ENCODE measurements around the gene TRMT2A. TPM values are rescaled to one million over a fixed set of nuclear protein-coding genes. Genes with fewer than 3 reads are reported as not detected.

Gene TRMT2A
- total RNA-seq, 5 donors from 2014 or later (not counting 1 experiment from before 2014, with no cell fraction given): 87.6 to 136 (median 123) TPM

DNA sequence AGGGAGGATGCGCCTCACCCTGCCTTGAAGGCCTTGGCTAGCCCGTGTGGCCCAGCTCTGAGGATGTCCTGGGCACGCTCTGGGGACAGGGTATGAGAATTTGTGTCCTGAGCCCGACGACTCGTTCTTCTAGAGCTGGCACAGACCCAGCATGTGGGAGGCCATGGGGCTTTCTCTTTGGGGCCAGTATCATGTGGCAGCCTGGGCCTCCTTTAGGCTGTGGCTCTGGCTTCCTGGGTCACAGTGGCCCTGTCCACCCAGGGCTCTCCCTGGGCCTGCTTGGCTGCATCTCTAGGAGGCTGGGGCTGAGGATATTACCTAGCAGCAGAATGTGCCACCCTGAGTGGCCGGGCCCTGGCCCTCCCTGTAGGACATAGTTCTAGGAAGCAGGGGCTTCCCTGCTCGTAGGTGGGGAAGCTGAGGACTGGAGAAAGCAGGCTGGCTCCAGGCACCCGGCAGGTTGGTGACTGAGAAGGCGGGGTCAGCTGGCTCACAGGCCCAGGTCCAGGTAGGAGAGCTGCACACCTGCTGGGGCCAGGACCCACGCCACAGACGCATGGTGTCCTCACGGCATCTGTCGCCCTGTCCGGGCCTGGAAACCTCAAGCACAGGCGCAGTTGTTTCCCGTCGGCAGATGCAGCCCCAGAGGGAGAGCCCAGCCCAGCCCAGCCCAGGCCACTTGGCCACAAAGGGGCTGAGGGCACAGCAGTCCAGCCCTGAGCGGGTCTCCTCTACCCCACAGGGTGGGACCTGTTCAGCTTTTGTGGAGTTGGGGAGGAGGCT, 27.0 kb upstream of the TRMT2A start:
- H3K36me3 ChIP-seq (ENCODE audit: control insufficient read depth in 2 of 2, extremely low read depth in 1 of 2, insufficient read depth in 1 of 2, low read length in 1 of 2): peaks cover 8 to 14% of the 10 kb centered on the region in 2 donors

GRCh38 chr22:20142711-20143621, 25.9 kb upstream of the TRMT2A start:
- peaks cover 8 to 14% of the 10 kb centered on the region in 2 donors for H3K36me3 ChIP-seq (ENCODE audit: control insufficient read depth in 2 of 2, extremely low read depth in 1 of 2, insufficient read depth in 1 of 2, low read length in 1 of 2)
- ChIA-PET POLR2A (no interaction called here), CTCF (no interaction called here)
- no peak overlapping the region for H3K27ac Mint-ChIP-seq
- no peaks in the 10 kb centered on the region for H3K27me3 Mint-ChIP-seq
- no peak overlapping the region for H3K4me3 Mint-ChIP-seq
- no peak for ATAC-seq (replicated peaks in 1 of 4)
- 96% methylated on average over 59 of the region's 65 CpGs for WGBS (ENCODE audit: insufficient coverage)
- H3K9me3 ChIP-seq: no peaks in the 10 kb centered on the region
- H3K27me3 ChIP-seq (replicated peaks in 1 of 2; ENCODE audit: control insufficient read depth in 2 of 2, extremely low read depth in 1 of 2, insufficient read depth in 2 of 2, low read length in 1 of 2): no peaks in the 10 kb centered on the region
- peaks cover 0 to 4% of the 10 kb centered on the region in 2 experiments for H3K4me1 ChIP-seq (ENCODE audit: control insufficient read depth in 1 of 2, extremely low read depth in 1 of 2, insufficient read depth in 2 of 2, low read length in 2 of 2)
- H3K9me3 Mint-ChIP-seq: no peaks in the 10 kb centered on the region
- DNase-seq: no peak
- H3K36me3 Mint-ChIP-seq: peaks cover 2% of the 10 kb centered on the region
- no peak overlapping the region for H3K4me3 ChIP-seq (ENCODE audit: control insufficient read depth in 1 of 2, extremely low read depth in 1 of 2, low read length in 1 of 2)
- H3K4me1 Mint-ChIP-seq: peaks cover 0 to 8% (median 1%) of the 10 kb centered on the region in 3 donors
- no peak overlapping the region for H3K27ac ChIP-seq (ENCODE audit: low read length)

More for the DNA sequence above, 27.0 kb upstream of the TRMT2A start:
- Mint-ChIP-seq H3K27me3 (no peaks in the 10 kb centered on the region), H3K27ac (no peak overlapping the region), H3K4me1 (peaks cover 0 to 3% (median under 1%) of the 10 kb centered on the region in 3 donors), H3K36me3 (peaks cover 2% of the 10 kb centered on the region), H3K9me3 (no peaks in the 10 kb centered on the region), H3K4me3 (no peak overlapping the region)
- no peak for ATAC-seq (replicated peaks in 1 of 4)
- H3K27me3 ChIP-seq (replicated peaks in 1 of 2; ENCODE audit: control insufficient read depth in 2 of 2, extremely low read depth in 1 of 2, insufficient read depth in 2 of 2, low read length in 1 of 2): no peaks in the 10 kb centered on the region
- no peaks in the 10 kb centered on the region for H3K4me1 ChIP-seq (ENCODE audit: control insufficient read depth in 1 of 2, extremely low read depth in 1 of 2, insufficient read depth in 2 of 2, low read length in 2 of 2)
- ChIA-PET CTCF (no interaction called here), POLR2A (no interaction called here)
- H3K9me3 ChIP-seq: no peaks in the 10 kb centered on the region
- DNase-seq: no peak
- no peak overlapping the region for H3K4me3 ChIP-seq (ENCODE audit: control insufficient read depth in 1 of 2, extremely low read depth in 1 of 2, low read length in 1 of 2)
- 92% methylated on average over 14 of the region's 19 CpGs for WGBS (ENCODE audit: insufficient coverage)
- no peak overlapping the region for H3K27ac ChIP-seq (ENCODE audit: low read length)

DNA sequence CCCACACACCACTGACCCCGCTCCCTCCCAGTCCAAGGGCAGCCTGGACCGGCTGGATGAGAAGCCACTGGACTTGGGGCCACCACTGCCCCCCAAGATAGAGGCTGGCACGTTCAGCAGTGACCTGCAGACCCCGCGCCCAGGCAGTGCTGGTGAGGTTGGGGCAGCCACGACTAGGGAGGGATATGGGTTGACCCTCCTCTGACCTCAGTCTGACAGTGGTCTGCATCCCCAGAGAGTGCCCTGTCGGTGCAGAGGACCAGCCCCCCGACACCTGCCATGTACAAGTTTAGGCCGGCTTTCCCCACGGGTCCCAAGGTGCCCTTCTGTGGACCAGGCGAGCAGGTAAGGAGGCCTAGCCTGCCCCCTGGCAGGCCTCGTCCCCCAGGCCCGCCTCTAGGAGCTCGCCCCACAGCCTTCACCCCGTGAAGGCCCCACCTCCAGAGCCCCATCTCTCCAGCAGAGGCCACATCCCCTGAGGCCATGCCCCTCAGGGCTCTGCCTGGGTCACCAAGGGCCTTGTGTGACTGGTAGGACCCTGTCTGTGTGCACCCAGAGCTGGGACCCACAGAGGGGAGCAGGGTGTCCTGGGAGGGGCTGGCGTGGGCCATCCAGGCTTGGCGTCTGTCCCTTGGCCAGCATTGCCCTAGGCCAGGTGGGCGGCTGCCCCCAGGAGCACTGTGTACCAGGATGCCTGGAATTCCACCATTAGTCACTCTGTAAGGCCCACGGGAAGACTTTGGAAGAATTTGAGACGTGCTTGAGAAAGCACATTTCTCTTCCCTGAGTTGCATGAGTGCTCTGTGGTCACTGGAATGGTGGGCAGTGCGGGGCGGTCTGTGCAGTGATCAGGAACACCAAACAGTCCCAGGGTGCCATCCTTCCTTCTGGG, 24.4 kb upstream of the TRMT2A start:
- Mint-ChIP-seq H3K4me1 (peaks cover 6 to 17% (median 9%) of the 10 kb centered on the region in 3 donors), H3K27ac (no peak overlapping the region), H3K36me3 (peaks cover 2% of the 10 kb centered on the region), H3K4me3 (no peak overlapping the region), H3K9me3 (no peaks in the 10 kb centered on the region), H3K27me3 (no peaks in the 10 kb centered on the region)
- Histone ChIP-seq H3K9me3 (no peaks in the 10 kb centered on the region), H3K36me3 (ENCODE audit: control insufficient read depth in 2 of 2, extremely low read depth in 1 of 2, insufficient read depth in 1 of 2, low read length in 1 of 2) (peaks cover 8 to 14% of the 10 kb centered on the region in 2 donors), H3K27ac (ENCODE audit: low read length) (no peak overlapping the region), H3K4me3 (ENCODE audit: control insufficient read depth in 1 of 2, extremely low read depth in 1 of 2, low read length in 1 of 2) (no peak overlapping the region), H3K27me3 (replicated peaks in 1 of 2; ENCODE audit: control insufficient read depth in 2 of 2, extremely low read depth in 1 of 2, insufficient read depth in 2 of 2, low read length in 1 of 2) (no peaks in the 10 kb centered on the region), H3K4me1 (ENCODE audit: control insufficient read depth in 1 of 2, extremely low read depth in 1 of 2, insufficient read depth in 2 of 2, low read length in 2 of 2) (peaks cover 0 to 17% of the 10 kb centered on the region in 2 experiments)
- 94% methylated on average over 18 of the region's 22 CpGs for WGBS (ENCODE audit: insufficient coverage)
- DNase-seq: no peak
- ATAC-seq (replicated peaks in 1 of 4): no peak
- ChIA-PET POLR2A (no interaction called here), CTCF (no interaction called here)

DNA sequence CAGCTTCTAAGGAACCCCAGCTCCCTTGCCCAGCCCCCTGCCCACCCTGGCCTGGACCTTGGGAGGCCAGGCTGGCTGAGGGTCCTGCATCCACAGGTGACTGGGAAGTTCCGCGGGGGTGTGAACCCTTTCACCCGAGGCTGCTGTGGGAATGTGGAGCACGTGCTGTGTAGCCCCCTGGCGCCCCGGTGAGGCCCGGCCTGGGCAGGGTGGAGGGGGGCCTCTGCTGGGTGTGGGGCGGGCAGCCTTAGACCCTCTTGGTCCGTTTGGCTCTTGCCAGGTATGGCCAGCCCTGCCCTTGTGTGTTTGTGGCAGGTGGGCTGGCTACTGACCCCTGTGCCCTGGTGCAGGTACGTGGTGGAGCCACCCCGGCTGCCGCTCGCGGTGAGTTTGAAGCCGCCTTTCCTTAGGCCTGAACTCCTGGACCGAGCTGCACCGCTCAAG, 23.5 kb upstream of the TRMT2A start:
- peaks cover 2% of the 10 kb centered on the region for H3K36me3 Mint-ChIP-seq
- Histone ChIP-seq H3K27me3 (replicated peaks in 1 of 2; ENCODE audit: control insufficient read depth in 2 of 2, extremely low read depth in 1 of 2, insufficient read depth in 2 of 2, low read length in 1 of 2) (no peaks in the 10 kb centered on the region), H3K9me3 (no peaks in the 10 kb centered on the region), H3K4me3 (ENCODE audit: control insufficient read depth in 1 of 2, extremely low read depth in 1 of 2, low read length in 1 of 2) (no peak overlapping the region), H3K27ac (ENCODE audit: low read length) (no peak overlapping the region), H3K4me1 (ENCODE audit: control insufficient read depth in 1 of 2, extremely low read depth in 1 of 2, insufficient read depth in 2 of 2, low read length in 2 of 2) (peaks cover 0 to 25% of the 10 kb centered on the region in 2 experiments), H3K36me3 (ENCODE audit: control insufficient read depth in 2 of 2, extremely low read depth in 1 of 2, insufficient read depth in 1 of 2, low read length in 1 of 2) (peaks cover 8 to 14% of the 10 kb centered on the region in 2 donors)
- WGBS (ENCODE audit: insufficient coverage): 96% methylated on average over 15 of the region's 17 CpGs
- no peaks in the 10 kb centered on the region for H3K27me3 Mint-ChIP-seq
- DNase-seq (no peak), ATAC-seq (replicated peaks in 1 of 4) (no peak)
- H3K4me3 Mint-ChIP-seq: no peak overlapping the region
- no peaks in the 10 kb centered on the region for H3K9me3 Mint-ChIP-seq
- H3K4me1 Mint-ChIP-seq: peaks cover 6 to 21% (median 13%) of the 10 kb centered on the region in 3 donors
- ChIA-PET CTCF (no interaction called here), POLR2A (no interaction called here)
- no peak overlapping the region for H3K27ac Mint-ChIP-seq

- no peak for DNase-seq
- Histone ChIP-seq H3K27me3 (replicated peaks in 1 of 2; ENCODE audit: control insufficient read depth in 2 of 2, extremely low read depth in 1 of 2, insufficient read depth in 2 of 2, low read length in 1 of 2) (no peaks in the 10 kb centered on the region), H3K4me3 (ENCODE audit: control insufficient read depth in 1 of 2, extremely low read depth in 1 of 2, low read length in 1 of 2) (no peak overlapping the region), H3K27ac (ENCODE audit: low read length) (no peak overlapping the region), H3K4me1 (ENCODE audit: control insufficient read depth in 1 of 2, extremely low read depth in 1 of 2, insufficient read depth in 2 of 2, low read length in 2 of 2) (peaks cover 0 to 29% of the 10 kb centered on the region in 2 experiments), H3K36me3 (ENCODE audit: control insufficient read depth in 2 of 2, extremely low read depth in 1 of 2, insufficient read depth in 1 of 2, low read length in 1 of 2) (peaks cover 8 to 14% of the 10 kb centered on the region in 2 donors), H3K9me3 (no peaks in the 10 kb centered on the region)
- Mint-ChIP-seq H3K4me3 (no peak overlapping the region), H3K4me1 (peaks cover 6 to 22% (median 15%) of the 10 kb centered on the region in 3 donors), H3K9me3 (no peaks in the 10 kb centered on the region), H3K27me3 (no peaks in the 10 kb centered on the region), H3K36me3 (peaks cover 2% of the 10 kb centered on the region), H3K27ac (no peak overlapping the region)
- no peak for ATAC-seq (replicated peaks in 1 of 4)
- CTCF ChIA-PET: no interaction called here
- POLR2A ChIA-PET: no interaction called here
- 98% methylated on average over 9 of the region's 11 CpGs for WGBS (ENCODE audit: insufficient coverage)
These were observed 23.1 kb upstream of the TRMT2A start for GRCh38 chr22:20140107-20140445.
